Psoas muscle (tissue), 8 donors: ENCODE data around the gene FSTL4. TPM values are rescaled to one million over a fixed set of nuclear protein-coding genes. Genes with fewer than 3 reads are reported as not detected.

Experiments
- ATAC-seq, 4 donors: fragments of 200-7000 bp; cut with Tn5 transposase; one replicate each; pipeline ENCODE4 v1.9.1; 2020; ENCODE audit warnings: moderate library complexity in 3 of 4, mild to moderate bottlenecking in 2 of 4
- DNase-seq, 2 donors: peaks; one replicate each; pipeline ENCODE4 v3.0.0-alpha.2; 2020
- H3K27ac ChIP-seq: fragments of 200-600 bp; one replicate; pipeline ENCODE4 v1.8.0; 2022
- H3K27me3 ChIP-seq, 3 donors: fragments of 200-600 bp in 1 of 3; one replicate each; pipeline versions ENCODE4 v1.6.1 to v1.8.0; 2013 to 2022; ENCODE audit warnings: low read length in 2 of 3, mild to moderate bottlenecking in 2 of 3, moderate library complexity in 1 of 3; ENCODE audit not compliant: insufficient read depth in 3 of 3
- H3K36me3 ChIP-seq, 2 donors: fragments of 200-600 bp in 1 of 2; one replicate each; pipeline versions ENCODE4 v1.6.1 to v1.8.0; 2013 to 2022; ENCODE audit warnings: low read depth in 1 of 2, mild to moderate bottlenecking in 1 of 2, moderate library complexity in 1 of 2; ENCODE audit not compliant: insufficient read depth in 1 of 2
- H3K4me1 ChIP-seq: fragments of 200-600 bp; one replicate; pipeline ENCODE4 v1.8.0; 2022
- H3K4me3 ChIP-seq: fragments of 200-600 bp; one replicate; pipeline ENCODE4 v1.8.0; 2022; ENCODE audit warnings: mild to moderate bottlenecking
- H3K9me3 ChIP-seq: fragments of 200-600 bp; one replicate; pipeline ENCODE4 v1.8.0; 2022
- CTCF ChIP-seq: fragments of 200-600 bp; IDR thresholded peaks from one replicate; pipeline ENCODE4 v1.8.0; 2022; ENCODE audit warnings: antibody characterized with exemption
- WGBS, 3 donors: extraction: QIAGEN DNeasy Blood & Tissue Kit; methylation state at CpG; one replicate each; pipeline versions ENCODE4 v1.1.6 to v1.1.7; 2013; 5-methylcytosine and 5-hydroxymethylcytosine counted together
- intact Hi-C, 2 donors: fragments of 100-400 bp; cut with DNase I; formaldehyde crosslinking; loops; one replicate each; pipeline versions ENCODE4 v1.11.0 to v1.14.2; 2022
- polyA plus RNA-seq, 3 donors: library from polyadenylated mRNA; stranded (reverse); fragments of 200-250 nt; gene quantifications; one replicate each; pipeline ENCODE4 v1.2.3, GENCODE V29; 2013
- total RNA-seq, 4 donors: library from RNA; stranded (reverse); fragmentation: NEBNext Ultra II Directional in 2 of 4; extraction: Animal tissue kit (Norgen Biotek cat#: 25700) in 2 of 4; gene quantifications; one replicate each; pipeline versions ENCODE4 v1.2.1 to v1.2.4, GENCODE V29; 2021 to 2023
- donor health status: healthy with polysubstance abuse.
- donor health status: DM: no; HTN: no; CAD: no; lungs with moderate emphysema.
- donor health status: Bipolar disorder and iron deficiency.
- donor health status: healthy.
- donor health status: DM: yes; HTN: yes; CAD: no.
- donor health status: DM: no; HTN: no; CAD: no.
- donor health status: DM: no; HTN: no; CAD: no.
- donor health status: DM: yes; HTN: yes; CAD: no.

FSTL4 gene
- total and polyA plus RNA-seq, 7 donors: 0.07 to 0.81 (median 0.24) TPM

DNA sequence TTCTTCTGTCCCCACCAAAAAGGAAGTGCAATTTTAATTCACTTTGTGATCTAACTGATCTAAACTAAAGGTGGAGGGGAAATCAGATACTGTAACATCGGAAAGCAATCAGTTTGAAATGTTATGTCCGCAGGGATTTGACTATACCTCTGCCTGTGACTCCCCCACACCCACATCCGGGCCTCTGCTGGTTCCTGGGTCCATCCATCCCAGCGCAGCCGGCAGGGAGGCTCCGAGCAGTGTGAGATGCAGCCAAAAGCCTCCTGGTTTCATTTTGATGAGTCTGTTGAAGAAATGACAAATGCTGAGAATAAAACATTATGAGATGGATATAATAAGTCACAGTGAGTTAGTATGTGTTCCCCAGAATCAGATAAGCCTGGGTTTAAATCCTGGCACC lies 8.6 kb downstream of the FSTL4 start:
- H3K27me3 ChIP-seq: peaks cover 0 to 28% (median 0%) of the 10 kb centered on the region in 3 donors
- no peaks in the 10 kb centered on the region for H3K36me3 ChIP-seq
- ATAC-seq (no peak), DNase-seq (no peak)
- WGBS, 3 donors: 51 to 63% (median 61%) methylated on average over 6 of the region's 6 CpGs
- H3K4me1 ChIP-seq: no peaks in the 10 kb centered on the region
- H3K4me3 ChIP-seq: no peak overlapping the region
- no peak overlapping the region for H3K27ac ChIP-seq
- intact Hi-C loops: no loop called here
- no peak for TF ChIP-seq CTCF
- H3K9me3 ChIP-seq: no peaks in the 10 kb centered on the region

GRCh38 chr5:133602835-133603380 lies 9.4 kb downstream of the FSTL4 start:
- intact Hi-C loops: no loop called here
- Histone ChIP-seq H3K27ac (no peak overlapping the region), H3K36me3 (no peaks in the 10 kb centered on the region), H3K27me3 (peaks cover 0 to 20% (median 0%) of the 10 kb centered on the region in 3 donors), H3K9me3 (no peaks in the 10 kb centered on the region), H3K4me1 (no peaks in the 10 kb centered on the region), H3K4me3 (no peak overlapping the region)
- WGBS, 3 donors: 24 to 49% (median 35%) methylated on average over 2 of the region's 2 CpGs
- no peak for TF ChIP-seq CTCF
- ATAC-seq (no peak), DNase-seq (no peak)

GRCh38 chr5:133599600-133599999 lies 12.7 kb downstream of the FSTL4 start:
- WGBS, 3 donors: 69 to 78% (median 71%) methylated on average over 6 of the region's 6 CpGs
- Histone ChIP-seq H3K4me1 (no peaks in the 10 kb centered on the region), H3K4me3 (no peak overlapping the region), H3K36me3 (no peaks in the 10 kb centered on the region), H3K27me3 (peaks cover 0 to 4% (median 0%) of the 10 kb centered on the region in 3 donors), H3K27ac (no peak overlapping the region), H3K9me3 (no peaks in the 10 kb centered on the region)
- TF ChIP-seq CTCF: no peak
- intact Hi-C loops: no loop called here
- DNase-seq (no peak), ATAC-seq (no peak)

GRCh38 chr5:133599044-133599443 lies 13.3 kb downstream of the FSTL4 start:
- Histone ChIP-seq H3K27me3 (peaks cover 0 to 4% (median 0%) of the 10 kb centered on the region in 3 donors), H3K27ac (no peak overlapping the region), H3K4me3 (no peak overlapping the region), H3K4me1 (no peaks in the 10 kb centered on the region), H3K9me3 (no peaks in the 10 kb centered on the region), H3K36me3 (no peaks in the 10 kb centered on the region)
- 68 to 86% (median 79%) methylated on average over 8 of the region's 8 CpGs for WGBS, 3 donors
- DNase-seq (no peak), ATAC-seq (no peak)
- no peak for TF ChIP-seq CTCF
- intact Hi-C loops: no loop called here

GRCh38 chr5:133596049-133596448 lies 16.3 kb downstream of the FSTL4 start:
- intact Hi-C loops: loop anchor here in 1 of 2 donors (1.0 kb wide), 1 partner anchor 21 kb away; no protein-coding TSS in a partner anchor
- H3K36me3 ChIP-seq: no peaks in the 10 kb centered on the region
- no peaks in the 10 kb centered on the region for H3K9me3 ChIP-seq
- WGBS, 3 donors: 67 to 79% (median 70%) methylated on average over 5 of the region's 5 CpGs
- no peak overlapping the region for H3K27ac ChIP-seq
- ATAC-seq (no peak), DNase-seq (no peak)
- H3K4me1 ChIP-seq: no peaks in the 10 kb centered on the region
- no peak for TF ChIP-seq CTCF
- no peak overlapping the region for H3K4me3 ChIP-seq
- no peaks in the 10 kb centered on the region for H3K27me3 ChIP-seq
